H54 (cell line): ENCODE measurements around the gene BRSK2.
"Not testable (repeated sequence)": the region's sequence is repeated elsewhere in the genome, so short reads cannot be mapped to it uniquely, and the experiment has no call there.

Source experiments
- DNase-seq: peaks from one replicate; pipeline ENCODE4 v3.0.0; 2011; ENCODE audit warnings: low spot score, mixed read lengths; ENCODE audit not compliant: insufficient read length
- FAIRE-seq: peaks from 3 replicates; lab custom pipeline; 2011; peaks lifted over from hg19 to GRCh38; lab: Jason Lieb, UNC
- POLR2A ChIP-seq: IDR thresholded peaks from 2 replicates; pipeline ENCODE4 v1.6.1; 2011; ENCODE audit warnings: low read depth, mild to moderate bottlenecking, low read length

BRSK2 gene

DNA sequence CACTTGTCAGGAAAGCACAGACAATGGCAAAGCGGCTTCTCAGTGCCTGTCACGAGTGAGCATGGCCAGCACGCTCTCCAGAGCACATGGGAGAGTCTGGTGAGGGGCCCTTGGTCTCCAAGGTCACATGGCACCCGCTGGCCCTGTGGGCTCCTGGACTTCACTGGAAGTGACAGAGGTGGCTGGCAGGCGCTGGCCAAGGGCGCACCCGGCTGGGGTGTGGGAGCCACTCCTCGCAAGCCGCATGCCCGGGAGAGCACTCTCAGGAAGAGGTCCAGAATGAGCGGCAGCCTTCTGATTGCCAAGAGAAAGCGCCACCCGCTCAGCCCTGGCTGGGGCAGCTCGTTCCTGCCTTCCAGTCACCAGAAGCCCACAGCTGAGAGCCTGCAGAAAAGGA lies 114.0 kb downstream of the BRSK2 start:
- FAIRE-seq (no peak), DNase-seq (no peak)
- TF ChIP-seq POLR2A: no peak

DNA sequence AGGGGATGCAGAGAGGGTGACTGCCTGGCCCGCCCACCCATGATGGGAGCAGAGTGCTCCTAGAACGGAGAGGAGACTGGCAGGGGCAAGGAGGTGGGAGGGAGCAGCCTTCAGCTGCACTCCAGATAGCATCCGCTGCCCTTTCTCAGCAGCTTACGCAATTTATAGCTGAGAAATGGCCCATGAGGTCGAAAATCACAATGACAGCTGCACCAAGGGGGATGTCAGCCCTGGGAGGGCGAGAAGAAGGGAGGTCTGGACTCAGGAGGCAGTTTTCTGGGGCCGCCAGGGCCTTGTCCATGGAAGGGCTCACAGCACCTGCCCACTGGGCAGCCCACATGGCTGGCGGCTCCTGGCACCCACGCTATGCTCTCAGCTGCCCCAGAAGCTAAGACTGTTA lies 114.4 kb downstream of the BRSK2 start:
- DNase-seq (no peak), FAIRE-seq (no peak)
- TF ChIP-seq POLR2A: no peak

DNA sequence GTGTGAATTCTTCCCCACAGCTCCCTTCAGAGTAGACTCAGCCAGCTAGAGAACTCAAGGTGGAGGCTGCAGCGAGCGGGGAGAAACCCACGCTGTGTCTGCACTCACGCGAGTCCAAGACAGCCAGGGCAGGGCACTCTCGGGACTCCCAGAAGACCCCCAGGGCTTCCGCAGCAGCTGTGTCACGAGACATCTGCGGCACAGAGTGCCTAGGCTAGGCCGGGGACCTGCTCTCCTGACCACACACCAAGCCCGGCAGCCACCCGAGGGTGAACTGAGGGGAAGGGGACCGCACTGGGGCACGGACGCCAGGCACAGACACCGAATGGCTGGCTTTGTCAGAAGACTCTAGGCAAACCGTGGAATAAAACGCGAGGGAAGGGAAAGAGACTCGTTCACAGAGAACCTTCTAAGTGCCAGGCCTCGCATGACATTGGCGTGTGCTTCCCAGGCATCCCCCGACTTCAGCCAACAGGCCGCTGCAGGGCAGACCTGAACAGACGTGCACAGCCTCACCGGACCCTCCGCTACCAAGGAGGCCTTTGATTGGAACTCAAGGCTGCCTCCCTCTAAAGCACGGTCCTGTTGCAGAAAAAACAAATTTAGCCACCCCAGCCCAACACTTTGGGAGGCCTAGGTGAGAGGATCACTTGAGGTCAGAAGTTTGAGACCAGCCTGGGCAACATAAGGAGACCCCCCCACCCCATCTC lies 115.0 kb downstream of the BRSK2 start:
- DNase-seq (no peak), FAIRE-seq (no peak)
- no peak for TF ChIP-seq POLR2A

DNA sequence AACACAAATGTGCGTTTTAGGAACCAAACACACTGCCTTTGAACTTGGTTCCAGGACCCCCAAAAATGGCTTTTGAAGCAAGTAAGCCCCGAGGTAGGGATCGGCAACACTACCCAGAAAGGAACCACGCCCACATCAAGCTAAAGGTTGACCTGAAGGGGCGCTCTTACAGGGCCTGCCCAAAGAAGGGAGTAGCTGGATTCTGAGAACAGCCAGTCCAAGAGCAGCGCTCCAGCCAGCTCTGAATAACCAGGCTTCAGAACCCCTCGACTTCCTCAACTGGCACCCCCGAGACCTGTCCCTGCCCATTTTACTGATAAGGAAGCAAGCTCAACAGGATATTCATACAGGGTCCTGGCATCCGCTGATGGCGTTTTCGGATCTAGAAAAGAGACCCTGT lies 115.7 kb downstream of the BRSK2 start:
- FAIRE-seq (no peak), DNase-seq (no peak)
- TF ChIP-seq POLR2A: no peak

DNA sequence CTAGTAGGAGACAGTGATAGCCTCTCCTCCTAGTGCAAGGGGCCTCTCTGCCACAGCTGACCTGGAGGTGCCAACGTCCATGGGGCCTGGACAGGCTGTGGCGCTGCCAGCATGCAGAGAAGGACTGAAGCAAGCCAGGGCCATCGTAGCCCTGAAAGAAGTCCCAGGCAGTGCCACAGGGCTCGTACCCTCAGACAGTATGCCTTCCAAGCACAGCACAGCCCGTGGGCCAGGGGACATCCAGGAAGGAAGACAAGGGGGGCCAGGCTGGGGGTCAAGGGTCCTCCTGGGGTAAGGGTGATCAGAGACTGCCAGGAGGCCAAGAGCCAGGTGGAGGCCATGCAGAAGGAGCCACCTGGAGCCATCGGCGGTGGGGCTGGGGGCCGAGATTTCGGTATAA lies 117.2 kb downstream of the BRSK2 start:
- FAIRE-seq (no peak), DNase-seq (no peak)
- no peak for TF ChIP-seq POLR2A

DNA sequence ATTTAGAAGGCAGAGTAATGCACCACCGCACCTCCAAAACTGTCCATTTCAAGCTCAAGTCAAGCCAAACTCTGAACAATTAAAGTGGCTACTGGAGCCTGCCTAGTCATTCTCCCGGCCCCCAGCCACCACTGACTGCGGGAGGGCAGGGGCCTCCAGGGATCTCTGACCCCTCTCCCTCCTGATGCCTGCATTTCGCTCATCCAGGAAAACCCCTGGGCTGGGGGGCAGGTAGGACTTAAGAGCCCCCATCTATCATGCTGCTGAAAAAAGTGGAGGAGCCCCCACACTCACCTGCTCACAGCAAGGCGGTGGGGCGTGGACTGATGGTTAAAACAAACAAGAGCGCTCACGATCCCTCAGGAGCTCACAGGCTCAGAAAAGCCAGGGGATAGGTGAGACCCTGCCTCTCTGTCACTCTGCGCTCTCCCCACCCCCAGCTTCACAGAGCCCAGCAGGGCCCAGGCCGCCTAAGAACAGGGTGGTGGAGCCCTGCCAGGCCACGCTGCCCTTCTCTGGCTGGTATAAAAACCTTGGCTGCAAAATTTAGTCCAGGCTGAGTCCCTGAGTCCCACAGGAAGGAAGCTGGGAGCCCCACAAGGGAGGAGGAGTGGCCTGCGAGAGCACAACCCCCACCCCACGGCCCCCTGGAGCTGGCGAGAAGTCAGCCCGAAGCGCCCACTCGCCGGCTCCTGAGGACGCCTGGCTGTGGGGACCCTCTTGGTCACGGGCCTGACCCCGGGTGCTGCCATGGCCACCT lies 117.8 kb downstream of the BRSK2 start:
- no peak for FAIRE-seq
- no peak for DNase-seq
- TF ChIP-seq POLR2A: no peak

DNA sequence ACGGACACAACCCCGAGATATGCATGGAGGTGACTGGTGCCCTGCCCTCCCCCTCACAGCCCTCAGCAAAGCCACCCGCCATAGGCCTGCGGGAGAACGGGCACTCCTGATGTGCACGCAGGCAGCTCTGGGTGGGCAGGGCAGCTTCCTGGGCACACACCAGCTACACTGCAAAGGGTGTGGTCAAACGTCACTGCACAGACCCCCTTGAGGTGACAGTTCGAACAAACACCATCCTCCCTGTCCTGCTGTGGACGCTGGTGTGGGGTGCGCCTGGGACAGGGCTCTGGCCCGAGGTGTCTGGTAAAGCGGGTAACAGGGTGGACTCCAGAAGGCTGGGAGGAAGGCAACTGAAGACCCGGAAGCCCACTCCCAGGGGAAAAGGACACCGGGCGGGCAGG lies 118.8 kb downstream of the BRSK2 start:
- FAIRE-seq (no peak), DNase-seq (no peak)
- TF ChIP-seq POLR2A: no peak

DNA sequence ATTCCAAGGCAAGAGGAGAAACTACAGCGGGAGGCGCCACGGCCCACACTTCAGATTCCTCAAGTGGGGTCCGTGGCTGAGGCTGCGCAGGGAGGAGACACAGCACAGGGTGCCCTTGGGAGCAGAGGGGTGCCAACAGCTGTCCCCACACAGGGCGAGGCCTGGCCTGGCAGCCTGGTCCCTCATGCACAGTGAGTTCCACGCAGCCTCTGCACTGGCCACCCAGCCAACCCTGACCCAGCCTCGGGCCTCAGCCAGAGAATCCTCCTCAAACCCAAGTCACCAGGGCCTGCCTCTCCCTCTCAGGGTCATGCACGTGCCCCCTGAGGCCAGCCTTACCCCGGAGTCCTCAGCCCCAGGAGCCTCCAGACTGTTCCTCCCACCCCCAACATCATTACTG lies 119.3 kb downstream of the BRSK2 start:
- no peak for FAIRE-seq

DNA sequence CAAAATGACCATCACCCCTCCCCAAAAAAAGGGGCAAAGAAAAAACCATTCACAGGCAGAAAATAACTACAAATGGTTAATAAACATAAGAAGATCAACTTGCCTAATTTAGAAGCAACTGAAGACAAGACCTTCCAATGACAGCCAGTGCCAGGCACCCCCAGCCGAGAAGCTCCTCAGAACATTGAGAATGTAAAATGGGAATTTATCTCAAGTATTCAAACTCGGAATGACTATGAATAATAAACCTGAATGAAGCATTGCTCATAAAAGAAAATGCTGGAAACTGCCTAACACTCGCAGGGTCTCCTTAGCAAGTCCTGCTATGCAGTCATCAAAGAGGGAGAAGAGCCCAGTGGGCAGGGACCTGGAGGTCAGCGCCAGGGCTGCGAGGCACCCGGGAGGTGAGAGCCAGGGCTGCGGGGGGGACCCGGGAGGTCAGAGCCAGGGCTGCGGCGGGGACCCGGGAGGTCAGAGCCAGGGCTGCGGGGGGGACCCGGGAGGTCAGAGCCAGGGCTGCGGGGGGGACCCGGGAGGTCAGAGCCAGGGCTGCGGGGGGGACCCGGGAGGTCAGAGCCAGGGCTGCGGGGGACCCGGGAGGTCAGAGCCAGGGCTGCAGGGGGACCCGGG lies 120.0 kb downstream of the BRSK2 start:
- no peak for TF ChIP-seq POLR2A
- FAIRE-seq: no peak
- DNase-seq: no peak

More for the DNA sequence above, 119.3 kb downstream of the BRSK2 start:
- DNase-seq: no peak
- no peak for TF ChIP-seq POLR2A

DNA sequence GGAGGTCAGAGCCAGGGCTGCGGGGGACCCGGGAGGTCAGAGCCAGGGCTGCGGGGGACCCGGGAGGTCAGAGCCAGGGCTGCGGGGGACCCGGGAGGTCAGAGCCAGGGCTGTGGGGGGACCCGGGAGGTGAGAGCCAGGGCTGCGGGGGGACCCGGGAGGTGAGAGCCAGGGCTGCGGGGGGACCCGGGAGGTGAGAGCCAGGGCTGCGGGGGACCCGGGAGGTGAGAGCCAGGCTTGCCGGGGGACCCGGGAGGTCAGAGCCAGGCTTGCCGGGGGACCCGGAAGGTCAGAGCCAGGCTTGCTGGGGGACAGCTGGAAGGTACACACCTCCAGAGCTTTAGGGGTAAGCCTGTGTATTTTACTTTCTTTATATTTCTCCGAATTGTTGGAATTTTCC lies 120.6 kb downstream of the BRSK2 start:
- DNase-seq, FAIRE-seq: not testable (repeated sequence)

GRCh38 chr11:1510928-1511327 lies 121.2 kb downstream of the BRSK2 start:
- no peak for TF ChIP-seq POLR2A
- DNase-seq (no peak), FAIRE-seq (no peak)

- DNase-seq: no peak
- FAIRE-seq: no peak
- TF ChIP-seq POLR2A: no peak
Measured at GRCh38 chr11:1511937-1512496, 122.3 kb downstream of the BRSK2 start.
